ENCODE measurements around the gene G2E3.
"Not testable (repeated sequence)": the region's sequence is repeated elsewhere in the genome, so short reads cannot be mapped to it uniquely, and the experiment has no call there.

Gene G2E3

GRCh38 chr14:30528778-30529642 is 29.9 kb upstream of the G2E3 start:
- Histone ChIP-seq H3K9ac (ENCODE audit: low read depth, low read length) (no peak overlapping the region), H3K9me3 (ENCODE audit: control insufficient read depth, insufficient read depth, low read length) (peaks cover 4% of the 10 kb centered on the region; the same call in 1 of the 2 replicates), H3K27me3 (ENCODE audit: control insufficient read depth, insufficient read depth, low read length) (no peaks in the 10 kb centered on the region), H3K36me3 (ENCODE audit: control insufficient read depth, insufficient read depth, low read length) (no peaks in the 10 kb centered on the region), H3K4me3 (ENCODE audit: low read depth, low read length) (no peak overlapping the region), H3K4me1 (ENCODE audit: control insufficient read depth, insufficient read depth, low read length) (peaks cover 13% of the 10 kb centered on the region), H3K27ac (ENCODE audit: low read depth, low read length) (no peak overlapping the region)

DNA sequence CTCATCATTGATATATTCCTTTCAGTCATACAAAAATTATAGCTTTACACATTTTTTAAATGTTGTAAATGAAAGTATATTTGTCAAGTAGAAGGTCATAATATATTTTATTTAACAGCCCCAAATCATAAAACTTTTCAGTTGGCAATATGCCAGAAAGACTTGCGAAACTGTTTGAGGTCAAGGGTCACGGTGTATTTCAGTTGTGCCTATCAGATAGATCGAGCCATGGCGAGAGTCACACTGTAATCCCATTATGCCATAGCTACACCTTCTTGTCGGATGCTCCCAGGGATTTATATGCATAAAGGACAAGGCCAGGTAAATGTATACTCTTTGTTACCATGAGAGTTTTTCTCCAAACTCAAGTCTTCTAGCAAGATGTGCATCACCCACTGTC is 26.7 kb upstream of the G2E3 start:
- Histone ChIP-seq H3K9me3 (ENCODE audit: control insufficient read depth, insufficient read depth, low read length) (no peaks in the 10 kb centered on the region; the same call in 1 of the 2 replicates), H3K4me3 (ENCODE audit: low read depth, low read length) (no peak overlapping the region), H3K36me3 (ENCODE audit: control insufficient read depth, insufficient read depth, low read length) (no peaks in the 10 kb centered on the region), H3K27ac (ENCODE audit: low read depth, low read length) (no peak overlapping the region), H3K9ac (ENCODE audit: low read depth, low read length) (no peak overlapping the region), H3K27me3 (ENCODE audit: control insufficient read depth, insufficient read depth, low read length) (no peaks in the 10 kb centered on the region), H3K4me1 (ENCODE audit: control insufficient read depth, insufficient read depth, low read length) (peaks cover 13% of the 10 kb centered on the region)

GRCh38 chr14:30533126-30533525 is 25.8 kb upstream of the G2E3 start:
- no peaks in the 10 kb centered on the region for H3K9me3 ChIP-seq (ENCODE audit: control insufficient read depth, insufficient read depth, low read length)

GRCh38 chr14:30541318-30541717 is 17.6 kb upstream of the G2E3 start:
- no peak overlapping the region for H3K4me3 ChIP-seq (ENCODE audit: low read depth, low read length)
- no peak overlapping the region for H3K9ac ChIP-seq (ENCODE audit: low read depth, low read length)
- no peaks in the 10 kb centered on the region; the same call in 1 of the 2 replicates for H3K27me3 ChIP-seq (ENCODE audit: control insufficient read depth, insufficient read depth, low read length)
- H3K4me1 ChIP-seq (ENCODE audit: control insufficient read depth, insufficient read depth, low read length) = no peaks in the 10 kb centered on the region
- peaks cover 3% of the 10 kb centered on the region; the same call in 1 of the 2 replicates for H3K9me3 ChIP-seq (ENCODE audit: control insufficient read depth, insufficient read depth, low read length)
- H3K27ac ChIP-seq (ENCODE audit: low read depth, low read length) = no peak overlapping the region
- H3K36me3 ChIP-seq (ENCODE audit: control insufficient read depth, insufficient read depth, low read length) = no peaks in the 10 kb centered on the region

More at GRCh38 chr14:30533126-30533525, 25.8 kb upstream of the G2E3 start:
- no peaks in the 10 kb centered on the region for H3K27me3 ChIP-seq (ENCODE audit: control insufficient read depth, insufficient read depth, low read length)
- H3K4me1 ChIP-seq (ENCODE audit: control insufficient read depth, insufficient read depth, low read length) = peaks cover 13% of the 10 kb centered on the region
- no peak overlapping the region for H3K9ac ChIP-seq (ENCODE audit: low read depth, low read length)
- no peak overlapping the region for H3K27ac ChIP-seq (ENCODE audit: low read depth, low read length)
- H3K4me3 ChIP-seq (ENCODE audit: low read depth, low read length) = no peak overlapping the region
- no peaks in the 10 kb centered on the region for H3K36me3 ChIP-seq (ENCODE audit: control insufficient read depth, insufficient read depth, low read length)

DNA sequence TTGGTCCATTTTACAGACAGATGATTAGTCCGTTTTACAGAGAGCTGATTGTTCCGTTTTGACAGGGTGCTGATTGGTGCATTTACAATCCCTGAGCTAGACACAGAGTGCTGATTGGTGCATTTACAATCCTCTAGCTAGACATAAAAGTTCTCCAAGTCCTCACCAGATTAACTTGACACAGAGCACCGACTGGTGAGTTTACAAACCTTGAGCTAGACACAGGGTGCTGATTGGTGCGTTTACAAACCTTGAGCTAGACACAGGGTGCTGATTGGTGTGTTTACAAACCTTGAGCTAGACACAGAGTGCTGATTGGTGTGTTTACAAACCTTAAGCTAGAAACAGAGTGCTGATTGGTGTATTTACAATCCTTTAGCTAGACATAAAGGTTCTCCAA is 12.2 kb upstream of the G2E3 start:
- H3K4me1 ChIP-seq (ENCODE audit: control insufficient read depth, insufficient read depth, low read length); H3K4me3 ChIP-seq (ENCODE audit: low read depth, low read length); H3K27me3 ChIP-seq (ENCODE audit: control insufficient read depth, insufficient read depth, low read length); H3K27ac ChIP-seq (ENCODE audit: low read depth, low read length); H3K36me3 ChIP-seq (ENCODE audit: control insufficient read depth, insufficient read depth, low read length); H3K9me3 ChIP-seq (ENCODE audit: control insufficient read depth, insufficient read depth, low read length); H3K9ac ChIP-seq (ENCODE audit: low read depth, low read length): not testable (repeated sequence)

- H3K36me3 ChIP-seq (ENCODE audit: control insufficient read depth, insufficient read depth, low read length) = no peaks in the 10 kb centered on the region
- H3K9ac ChIP-seq (ENCODE audit: low read depth, low read length) = no peak overlapping the region
- peaks cover 3% of the 10 kb centered on the region; the same call in 1 of the 2 replicates for H3K9me3 ChIP-seq (ENCODE audit: control insufficient read depth, insufficient read depth, low read length)
- H3K27me3 ChIP-seq (ENCODE audit: control insufficient read depth, insufficient read depth, low read length) = no peaks in the 10 kb centered on the region
- no peak overlapping the region for H3K4me3 ChIP-seq (ENCODE audit: low read depth, low read length)
- peaks cover 5% of the 10 kb centered on the region; the same call in 1 of the 2 replicates for H3K4me1 ChIP-seq (ENCODE audit: control insufficient read depth, insufficient read depth, low read length)
- H3K27ac ChIP-seq (ENCODE audit: low read depth, low read length) = no peak overlapping the region
Measured at GRCh38 chr14:30547388-30548048, 11.4 kb upstream of the G2E3 start.

- Histone ChIP-seq H3K9ac (ENCODE audit: low read depth, low read length) (no peak overlapping the region), H3K4me3 (ENCODE audit: low read depth, low read length) (no peak overlapping the region), H3K36me3 (ENCODE audit: control insufficient read depth, insufficient read depth, low read length) (no peaks in the 10 kb centered on the region), H3K9me3 (ENCODE audit: control insufficient read depth, insufficient read depth, low read length) (peaks cover 3% of the 10 kb centered on the region; the same call in 1 of the 2 replicates), H3K27ac (ENCODE audit: low read depth, low read length) (no peak overlapping the region), H3K4me1 (ENCODE audit: control insufficient read depth, insufficient read depth, low read length) (peaks cover 5% of the 10 kb centered on the region; the same call in 1 of the 2 replicates), H3K27me3 (ENCODE audit: control insufficient read depth, insufficient read depth, low read length) (no peaks in the 10 kb centered on the region)
Measured at GRCh38 chr14:30550335-30550734, 8.6 kb upstream of the G2E3 start.

- H3K9ac ChIP-seq (ENCODE audit: low read depth, low read length) = no peak overlapping the region
- H3K27me3 ChIP-seq (ENCODE audit: control insufficient read depth, insufficient read depth, low read length) = no peaks in the 10 kb centered on the region
- no peak overlapping the region for H3K4me3 ChIP-seq (ENCODE audit: low read depth, low read length)
- peaks cover 5% of the 10 kb centered on the region; the same call in 1 of the 2 replicates for H3K4me1 ChIP-seq (ENCODE audit: control insufficient read depth, insufficient read depth, low read length)
- H3K9me3 ChIP-seq (ENCODE audit: control insufficient read depth, insufficient read depth, low read length) = no peaks in the 10 kb centered on the region
- no peaks in the 10 kb centered on the region for H3K36me3 ChIP-seq (ENCODE audit: control insufficient read depth, insufficient read depth, low read length)
- no peak overlapping the region for H3K27ac ChIP-seq (ENCODE audit: low read depth, low read length)
Measured at GRCh38 chr14:30551460-30551859, 7.5 kb upstream of the G2E3 start.

DNA sequence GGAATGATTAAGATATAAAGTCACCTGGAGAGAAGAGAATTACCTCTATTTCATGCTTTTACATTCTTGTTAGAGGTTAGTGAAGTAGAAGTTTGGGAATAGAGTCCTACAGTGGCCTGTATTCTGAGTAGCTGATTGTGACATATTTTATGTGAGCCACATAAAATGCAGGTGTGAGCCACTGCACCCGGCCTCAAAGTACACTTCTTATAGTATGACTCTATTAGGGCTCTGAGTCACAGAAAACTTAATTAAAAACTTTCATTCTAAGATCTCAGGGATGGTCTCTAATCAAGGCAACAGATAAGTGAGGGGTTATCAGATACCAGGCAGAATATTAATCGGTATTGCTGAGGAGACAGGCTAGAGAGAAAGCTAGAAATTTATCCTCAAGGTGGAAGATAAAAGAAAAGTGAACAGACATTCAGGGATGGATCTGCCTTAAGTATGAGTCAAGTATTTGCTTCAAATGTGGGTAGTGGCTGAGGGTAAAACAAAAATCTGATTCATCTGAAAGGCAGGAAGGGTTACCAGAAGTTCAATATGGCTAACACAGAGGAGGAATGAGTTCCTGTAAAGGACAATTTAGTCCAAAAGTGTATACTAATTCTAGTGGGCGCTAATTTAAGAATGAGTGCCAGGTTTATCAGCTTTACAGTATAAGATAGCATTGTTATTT is 5.5 kb upstream of the G2E3 start:
- Histone ChIP-seq H3K27ac (ENCODE audit: low read depth, low read length) (no peak overlapping the region), H3K9ac (ENCODE audit: low read depth, low read length) (no peak overlapping the region)

DNA sequence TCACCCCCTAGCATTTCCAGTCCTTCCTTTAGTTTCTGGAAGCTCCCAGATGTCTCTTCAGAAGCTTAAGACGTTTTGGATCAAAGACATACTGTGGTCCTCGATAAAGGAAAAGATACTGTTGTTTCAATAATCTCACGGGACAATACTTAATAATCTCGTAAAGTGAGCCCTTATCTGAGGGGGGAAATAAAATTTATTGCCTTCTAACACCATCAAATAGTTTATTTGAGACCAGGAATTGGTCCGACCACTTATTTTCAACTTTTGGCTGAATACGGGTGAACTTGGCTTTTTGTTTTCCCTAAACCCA is 640 bp upstream of the G2E3 start:
- H3K4me1 ChIP-seq (ENCODE audit: control insufficient read depth, insufficient read depth, low read length) = peaks cover 16% of the 10 kb centered on the region
- no peak overlapping the region for H3K9ac ChIP-seq (ENCODE audit: low read depth, low read length)
- no peaks in the 10 kb centered on the region for H3K9me3 ChIP-seq (ENCODE audit: control insufficient read depth, insufficient read depth, low read length)
- peaks cover 13% of the 10 kb centered on the region; the same call in 1 of the 2 replicates for H3K36me3 ChIP-seq (ENCODE audit: control insufficient read depth, insufficient read depth, low read length)
- peak overlapping the region; percentile 99 for H3K4me3 ChIP-seq (ENCODE audit: low read depth, low read length)
- H3K27me3 ChIP-seq (ENCODE audit: control insufficient read depth, insufficient read depth, low read length) = no peaks in the 10 kb centered on the region
- H3K27ac ChIP-seq (ENCODE audit: low read depth, low read length) = peak overlapping the region; percentile 88

More for the DNA sequence above, 5.5 kb upstream of the G2E3 start:
- H3K4me3 ChIP-seq (ENCODE audit: low read depth, low read length) = no peak overlapping the region
- no peaks in the 10 kb centered on the region for H3K9me3 ChIP-seq (ENCODE audit: control insufficient read depth, insufficient read depth, low read length)
- H3K27me3 ChIP-seq (ENCODE audit: control insufficient read depth, insufficient read depth, low read length) = no peaks in the 10 kb centered on the region
- peaks cover 9% of the 10 kb centered on the region; the same call in 1 of the 2 replicates for H3K4me1 ChIP-seq (ENCODE audit: control insufficient read depth, insufficient read depth, low read length)
- H3K36me3 ChIP-seq (ENCODE audit: control insufficient read depth, insufficient read depth, low read length) = no peaks in the 10 kb centered on the region

Data from HUES48 (cell line).